ENCODE results near the gene P2RY1. TPM values are rescaled to one million over a fixed set of nuclear protein-coding genes. Genes with fewer than 3 reads are reported as not detected.

The P2RY1 gene
- total RNA-seq (2022; extraction: Qiagen RNA extraction; ENCODE audit: low read depth) = 0.34 to 0.57 TPM (median 0.54 TPM) in 5 replicates

GRCh38 chr3:152834776-152835600 lies at the start of gene P2RY1:
TSS of gene P2RY1 (plus strand) at chr3:152835131. CDS start at chr3:152835783, 652 bp downstream.

Data from A549 treated with ZK216348 at 1 μM for 4 hours (cell line).